Thyroid gland (tissue), 4 donors: ENCODE results near the gene AP2A2.

ENCODE experiments used
- CTCF ChIP-seq, 6 experiments: fragments of 200-600 bp in 3 of 6; fragments of 450-650 bp in 3 of 6; sonication (generic) in 3 of 6; IDR thresholded peaks; one replicate each; pipeline ENCODE4 v1.5.1; 2016 to 2019; ENCODE audit warnings: antibody characterized with exemption in 6 of 6, mild to moderate bottlenecking in 2 of 6, inconsistent platforms in 1 of 6, moderate library complexity in 1 of 6
- POLR2A ChIP-seq, 2 donors: fragments of 450-650 bp; IDR thresholded peaks; one replicate each; pipeline ENCODE4 v1.6.1; 2017; ENCODE audit warnings: antibody characterized with exemption in 2 of 2, mild to moderate bottlenecking in 2 of 2, moderate library complexity in 1 of 2

GRCh38 chr11:965206-965775, 39.6 kb downstream of the AP2A2 start:
- TF ChIP-seq POLR2A (IDR thresholded peaks at IDR 0.05) (no peak), CTCF (IDR thresholded peaks at IDR 0.05) (no peak)
